Measurements from ENCODE around the gene HDAC4. TPM values are rescaled to one million over a fixed set of nuclear protein-coding genes. Genes with fewer than 3 reads are reported as not detected.

HDAC4 gene
- total and polyA plus RNA-seq, 2 donors (not counting 1 experiment from before 2014, with no cell fraction given), result 13.5 to 46.0 TPM

- 80% methylated on average over 12 of the region's 15 CpGs for WGBS (ENCODE audit: insufficient coverage)
- no peak for ATAC-seq (ENCODE audit: low read depth)
- peaks cover 67% of the 10 kb centered on the region for H3K4me1 Mint-ChIP-seq
- H3K9me3 Mint-ChIP-seq (ENCODE audit: insufficient read depth), result no peaks in the 10 kb centered on the region
- intact Hi-C loops (cut with micrococcal nuclease), result loop anchor here (5.0 kb wide), 1 partner anchor 89 kb away; no protein-coding TSS in a partner anchor
- Histone ChIP-seq H3K4me1 (ENCODE audit: control insufficient read depth in 2 of 2, insufficient read depth in 2 of 2, low read length in 2 of 2) (peaks cover 31 to 54% of the 10 kb centered on the region in 2 donors), H3K4me2 (replicated peaks; ENCODE audit: low read depth, low read length, poor library complexity, severe bottlenecking) (peak overlapping the region; percentile 4), H3K79me2 (ENCODE audit: control insufficient read depth, insufficient read depth, low read length) (peaks cover 29% of the 10 kb centered on the region), H2AFZ (ENCODE audit: insufficient read depth, low read depth, low read length, poor library complexity, severe bottlenecking) (no peak overlapping the region), H3K9ac (ENCODE audit: low read length) (no peak overlapping the region), H3K36me3 (replicated peaks in 1 of 2; ENCODE audit: control extremely low read depth in 1 of 2, control insufficient read depth in 1 of 2, extremely low read depth in 1 of 2, insufficient read depth in 2 of 2, low read length in 1 of 2) (no peaks in the 10 kb centered on the region), H3K27me3 (replicated peaks in 1 of 4; ENCODE audit: control extremely low read depth in 1 of 4, control insufficient read depth in 3 of 4, insufficient read depth in 4 of 4, low read length in 3 of 4) (peaks cover 0 to 8% (median 0%) of the 10 kb centered on the region in 4 experiments), H3K27ac (ENCODE audit: low read length in 2 of 2) (no peak overlapping the region), H3K9me3 (ENCODE audit: control extremely low read depth in 1 of 3, control insufficient read depth in 2 of 3, insufficient read depth in 1 of 3, low read length in 2 of 3) (peaks cover 0 to 5% (median 0%) of the 10 kb centered on the region in 3 donors), H4K20me1 (ENCODE audit: control insufficient read depth, insufficient read depth, low read length, poor library complexity, severe bottlenecking) (peaks cover 38% of the 10 kb centered on the region), H3K4me3 (ENCODE audit: control extremely low read depth in 1 of 5, extremely low read depth in 1 of 5, insufficient read depth in 1 of 5, low read depth in 2 of 5, low read length in 4 of 5) (no peak overlapping the region)
- H3K27me3 Mint-ChIP-seq, result peaks cover 3% of the 10 kb centered on the region
- no peak for DNase-seq
- TF ChIP-seq EZH2 (IDR thresholded peaks at IDR 0.05; ENCODE audit: borderline replicate concordance, insufficient read depth, low read depth, low read length, poor library complexity, severe bottlenecking) (no peak), CTCF (IDR thresholded peaks at IDR 0.05) (no peak)
- ChIA-PET POLR2A (no interaction called here), CTCF (interaction anchor here (0.8 to 1.3 kb wide), 2 partner anchors 88 to 107 kb away, joined by 3 to 4 read pairs; no protein-coding TSS in a partner anchor)
- no peak overlapping the region for H3K27ac Mint-ChIP-seq
- no peak overlapping the region for H3K4me3 Mint-ChIP-seq
Observed at GRCh38 chr2:239292959-239293774, 107.7 kb downstream of the HDAC4 start.

DNA sequence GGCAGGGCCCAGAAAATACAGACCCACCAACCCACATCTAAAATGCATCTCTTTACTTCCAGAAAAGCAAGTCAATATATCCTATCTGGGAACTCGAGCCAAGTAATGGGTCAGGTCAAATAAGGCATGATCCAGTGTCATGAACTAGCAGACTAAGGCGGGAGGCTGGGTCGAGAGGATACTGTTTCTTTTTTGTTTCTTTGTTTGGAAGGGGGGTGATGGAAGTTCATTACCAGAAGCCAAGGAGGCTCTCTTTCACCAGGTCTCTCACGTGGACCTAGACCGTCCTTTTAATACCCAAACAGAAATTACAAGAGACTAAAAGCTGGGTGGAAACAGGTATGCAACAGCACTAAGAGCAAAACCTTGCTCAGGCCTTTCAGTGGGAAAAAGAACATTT is 108.3 kb downstream of the HDAC4 start:
- H3K79me2 ChIP-seq (ENCODE audit: control insufficient read depth, insufficient read depth, low read length), result peaks cover 31% of the 10 kb centered on the region
- CTCF ChIA-PET, result interaction anchor here (0.6 to 1.3 kb wide), 2 partner anchors 89 to 617 kb away, joined by 3 to 4 read pairs; no protein-coding TSS in a partner anchor

More for the DNA sequence above, 108.3 kb downstream of the HDAC4 start:
- H3K4me2 ChIP-seq (replicated peaks; ENCODE audit: low read depth, low read length, poor library complexity, severe bottlenecking), result no peak overlapping the region
- POLR2A ChIA-PET, result no interaction called here
- H3K9ac ChIP-seq (ENCODE audit: low read length), result no peak overlapping the region
- H3K4me1 ChIP-seq (ENCODE audit: control insufficient read depth in 2 of 2, insufficient read depth in 2 of 2, low read length in 2 of 2), result peaks cover 29 to 47% of the 10 kb centered on the region in 2 donors
- DNase-seq (no peak), ATAC-seq (ENCODE audit: low read depth) (no peak)
- peaks cover 0 to 5% (median 0%) of the 10 kb centered on the region in 3 donors for H3K9me3 ChIP-seq (ENCODE audit: control extremely low read depth in 1 of 3, control insufficient read depth in 2 of 3, insufficient read depth in 1 of 3, low read length in 2 of 3)
- H3K27me3 ChIP-seq (replicated peaks in 1 of 4; ENCODE audit: control extremely low read depth in 1 of 4, control insufficient read depth in 3 of 4, insufficient read depth in 4 of 4, low read length in 3 of 4), result peaks cover 0 to 8% (median 0%) of the 10 kb centered on the region in 4 experiments
- H3K4me3 ChIP-seq (ENCODE audit: control extremely low read depth in 1 of 5, extremely low read depth in 1 of 5, insufficient read depth in 1 of 5, low read depth in 2 of 5, low read length in 4 of 5), result no peak overlapping the region
- H3K27me3 Mint-ChIP-seq, result peaks cover 3% of the 10 kb centered on the region
- no peak for TF ChIP-seq EZH2 (IDR thresholded peaks at IDR 0.05; ENCODE audit: borderline replicate concordance, insufficient read depth, low read depth, low read length, poor library complexity, severe bottlenecking)
- no peak for TF ChIP-seq CTCF (IDR thresholded peaks at IDR 0.05)
- H3K4me1 Mint-ChIP-seq, result peaks cover 61% of the 10 kb centered on the region
- no peak overlapping the region for H3K27ac Mint-ChIP-seq
- no peaks in the 10 kb centered on the region for H3K36me3 ChIP-seq (replicated peaks in 1 of 2; ENCODE audit: control extremely low read depth in 1 of 2, control insufficient read depth in 1 of 2, extremely low read depth in 1 of 2, insufficient read depth in 2 of 2, low read length in 1 of 2)
- peak overlapping the region; percentile 23 for H3K4me3 Mint-ChIP-seq
- H2AFZ ChIP-seq (ENCODE audit: insufficient read depth, low read depth, low read length, poor library complexity, severe bottlenecking), result no peak overlapping the region
- intact Hi-C loops (cut with micrococcal nuclease), result loop anchor here (5.0 kb wide), 1 partner anchor 90 kb away; no protein-coding TSS in a partner anchor
- H3K9me3 Mint-ChIP-seq (ENCODE audit: insufficient read depth), result no peaks in the 10 kb centered on the region
- no CpG with 5 or more reads among the region's 5 CpGs for WGBS (ENCODE audit: insufficient coverage)
- peaks cover 39% of the 10 kb centered on the region for H4K20me1 ChIP-seq (ENCODE audit: control insufficient read depth, insufficient read depth, low read length, poor library complexity, severe bottlenecking)
- no peak overlapping the region for H3K27ac ChIP-seq (ENCODE audit: low read length in 2 of 2)
